Nephron (organoid): Measurements from ENCODE around the gene DHX40.
"Not testable (repeated sequence)": the region's sequence is repeated elsewhere in the genome, so short reads cannot be mapped to it uniquely, and the experiment has no call there.

Experiments
- H3K27ac Mint-ChIP-seq, 3 experiments: 2 replicates each; pipeline ENCODE4 v1.8.0; 2020; ENCODE audit warnings: mixed read lengths in 3 of 3, mild to moderate bottlenecking in 2 of 3, moderate library complexity in 1 of 3
- H3K27me3 Mint-ChIP-seq: 2 replicates; pipeline ENCODE4 v1.8.0; 2021; ENCODE audit warnings: low read depth, mild to moderate bottlenecking, moderate library complexity, mixed read lengths
- H3K36me3 Mint-ChIP-seq: 2 replicates; pipeline ENCODE4 v1.8.0; 2020; ENCODE audit warnings: low read depth, mixed read lengths
- H3K4me1 Mint-ChIP-seq: 2 replicates; pipeline ENCODE4 v1.8.0; 2020; ENCODE audit warnings: mixed read lengths
- H3K4me3 Mint-ChIP-seq, 3 experiments: 2 replicates each; pipeline ENCODE4 v1.8.0; 2020; ENCODE audit warnings: mild to moderate bottlenecking in 3 of 3, mixed read lengths in 3 of 3, moderate library complexity in 2 of 3
- H3K9me3 Mint-ChIP-seq: 2 replicates; pipeline ENCODE4 v1.8.0; 2020; ENCODE audit warnings: mixed read lengths
- TF ChIP-seq, protein P1 (sequence below), 3 experiments: fragments of 200-600 bp; sonication (generic); IDR thresholded peaks; one replicate each; pipeline ENCODE4 v1.5.0; 2021; ENCODE audit warnings: antibody characterized with exemption in 3 of 3; ENCODE audit not compliant: unreplicated experiment in 3 of 3

Gene DHX40

DNA sequence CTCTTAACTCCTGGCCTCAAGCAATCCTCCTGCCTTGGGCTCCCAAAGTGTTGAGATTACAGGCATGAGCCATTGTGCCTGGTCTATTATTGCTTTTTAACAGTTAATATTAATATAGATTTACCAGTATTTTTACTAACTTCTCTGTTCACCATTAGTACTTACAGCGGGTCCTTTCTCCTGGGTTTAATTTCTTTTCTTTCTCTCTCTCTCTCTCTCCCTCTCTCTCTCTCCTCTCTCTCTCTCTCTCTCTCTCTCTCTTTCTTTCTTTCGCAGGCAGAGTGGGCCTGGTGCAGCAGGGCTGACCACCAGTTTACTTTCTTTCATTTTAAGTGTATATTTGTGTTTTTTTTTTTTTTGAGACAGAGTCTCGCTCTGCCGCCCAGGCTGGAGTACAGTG lies 14.7 kb upstream of the DHX40 start:
- no peak overlapping the region for H3K27ac Mint-ChIP-seq
- H3K36me3 Mint-ChIP-seq = no peaks in the 10 kb centered on the region
- TF ChIP-seq, protein P1, sequence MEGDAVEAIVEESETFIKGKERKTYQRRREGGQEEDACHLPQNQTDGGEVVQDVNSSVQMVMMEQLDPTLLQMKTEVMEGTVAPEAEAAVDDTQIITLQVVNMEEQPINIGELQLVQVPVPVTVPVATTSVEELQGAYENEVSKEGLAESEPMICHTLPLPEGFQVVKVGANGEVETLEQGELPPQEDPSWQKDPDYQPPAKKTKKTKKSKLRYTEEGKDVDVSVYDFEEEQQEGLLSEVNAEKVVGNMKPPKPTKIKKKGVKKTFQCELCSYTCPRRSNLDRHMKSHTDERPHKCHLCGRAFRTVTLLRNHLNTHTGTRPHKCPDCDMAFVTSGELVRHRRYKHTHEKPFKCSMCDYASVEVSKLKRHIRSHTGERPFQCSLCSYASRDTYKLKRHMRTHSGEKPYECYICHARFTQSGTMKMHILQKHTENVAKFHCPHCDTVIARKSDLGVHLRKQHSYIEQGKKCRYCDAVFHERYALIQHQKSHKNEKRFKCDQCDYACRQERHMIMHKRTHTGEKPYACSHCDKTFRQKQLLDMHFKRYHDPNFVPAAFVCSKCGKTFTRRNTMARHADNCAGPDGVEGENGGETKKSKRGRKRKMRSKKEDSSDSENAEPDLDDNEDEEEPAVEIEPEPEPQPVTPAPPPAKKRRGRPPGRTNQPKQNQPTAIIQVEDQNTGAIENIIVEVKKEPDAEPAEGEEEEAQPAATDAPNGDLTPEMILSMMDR (IDR thresholded peaks at IDR 0.05; ENCODE audit: unreplicated experiment in 3 of 3) = no peak
- H3K9me3 Mint-ChIP-seq = no peaks in the 10 kb centered on the region
- peaks cover 7% of the 10 kb centered on the region for H3K4me1 Mint-ChIP-seq
- peaks cover 4% of the 10 kb centered on the region for H3K27me3 Mint-ChIP-seq
- no peak overlapping the region for H3K4me3 Mint-ChIP-seq

DNA sequence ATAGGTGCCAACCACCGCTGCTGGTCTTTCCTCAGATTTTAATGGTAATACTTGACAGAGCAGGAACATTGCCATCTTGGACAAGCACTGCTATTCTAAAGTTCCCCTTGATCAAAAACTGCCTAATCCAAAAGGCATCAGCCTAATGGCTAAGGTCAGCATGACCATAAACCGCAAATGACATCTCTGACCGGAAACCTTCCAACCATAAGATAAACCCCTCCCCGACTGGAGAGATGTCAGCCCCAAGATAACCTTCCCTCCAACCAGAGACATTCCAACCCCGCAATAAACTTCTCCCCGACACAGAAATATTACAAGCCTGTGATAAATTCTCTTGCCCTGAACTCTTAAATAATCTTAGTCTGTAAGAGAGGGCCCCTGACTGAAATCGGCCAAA lies 7.4 kb upstream of the DHX40 start:
- no peaks in the 10 kb centered on the region for H3K36me3 Mint-ChIP-seq
- no peak overlapping the region for H3K27ac Mint-ChIP-seq

DNA sequence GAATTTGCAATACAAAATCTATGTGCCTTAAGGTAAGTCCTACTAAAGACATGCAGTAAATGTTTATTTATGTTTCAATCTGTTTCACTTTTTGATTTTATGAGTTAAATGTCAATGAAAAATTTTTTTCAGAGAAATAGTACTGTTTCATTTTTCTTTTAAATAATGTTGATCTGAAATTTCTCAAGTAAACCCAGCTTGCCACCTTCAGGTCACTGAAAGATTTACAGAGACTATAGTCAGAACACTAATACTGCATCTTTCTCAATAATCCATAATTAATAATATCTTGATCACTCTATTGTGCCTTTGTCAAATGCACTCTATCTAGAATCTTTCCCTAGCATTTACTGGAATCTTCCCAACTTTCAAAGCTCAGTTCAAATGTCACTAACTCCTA lies 6.5 kb upstream of the DHX40 start:
- Mint-ChIP-seq H3K9me3 (no peaks in the 10 kb centered on the region), H3K36me3 (no peaks in the 10 kb centered on the region), H3K27me3 (peaks cover 14% of the 10 kb centered on the region), H3K4me1 (no peaks in the 10 kb centered on the region), H3K4me3 (no peak overlapping the region), H3K27ac (no peak overlapping the region)
- TF ChIP-seq, protein P1 (IDR thresholded peaks at IDR 0.05; ENCODE audit: unreplicated experiment in 3 of 3) = peak; percentile 46 to 47 (median 47)

More for the DNA sequence above, 7.4 kb upstream of the DHX40 start:
- H3K4me1 Mint-ChIP-seq = no peaks in the 10 kb centered on the region
- H3K4me3 Mint-ChIP-seq = no peak overlapping the region
- TF ChIP-seq, protein P1 (IDR thresholded peaks at IDR 0.05; ENCODE audit: unreplicated experiment in 3 of 3) = no peak
- peaks cover 14% of the 10 kb centered on the region for H3K27me3 Mint-ChIP-seq
- H3K9me3 Mint-ChIP-seq = no peaks in the 10 kb centered on the region

DNA sequence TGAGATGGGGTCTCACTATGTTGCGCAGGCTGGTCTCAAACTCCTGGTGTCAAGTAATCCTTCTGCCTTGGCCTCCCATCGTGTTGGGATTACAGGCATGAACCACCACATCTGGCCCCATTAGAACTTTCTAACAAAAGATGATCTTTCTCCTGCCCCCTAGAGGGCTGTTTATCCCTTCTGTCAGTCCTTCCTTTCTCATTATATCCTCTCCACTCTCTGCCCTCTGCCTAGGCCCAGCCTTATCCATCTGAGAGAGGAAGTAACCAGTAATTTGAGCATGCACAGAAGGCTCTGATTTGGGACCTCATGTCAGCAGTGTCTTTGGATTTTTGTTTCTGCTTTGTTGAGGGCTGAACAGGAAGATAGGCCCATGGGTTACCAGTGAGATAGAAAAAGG lies 4.4 kb upstream of the DHX40 start:
- Mint-ChIP-seq H3K9me3 (no peaks in the 10 kb centered on the region), H3K4me1 (peaks cover 8% of the 10 kb centered on the region), H3K27ac (no peak overlapping the region), H3K27me3 (peaks cover 18% of the 10 kb centered on the region), H3K4me3 (no peak overlapping the region), H3K36me3 (peaks cover 4% of the 10 kb centered on the region)
- TF ChIP-seq, protein P1 (IDR thresholded peaks at IDR 0.05; ENCODE audit: unreplicated experiment in 3 of 3) = no peak

DNA sequence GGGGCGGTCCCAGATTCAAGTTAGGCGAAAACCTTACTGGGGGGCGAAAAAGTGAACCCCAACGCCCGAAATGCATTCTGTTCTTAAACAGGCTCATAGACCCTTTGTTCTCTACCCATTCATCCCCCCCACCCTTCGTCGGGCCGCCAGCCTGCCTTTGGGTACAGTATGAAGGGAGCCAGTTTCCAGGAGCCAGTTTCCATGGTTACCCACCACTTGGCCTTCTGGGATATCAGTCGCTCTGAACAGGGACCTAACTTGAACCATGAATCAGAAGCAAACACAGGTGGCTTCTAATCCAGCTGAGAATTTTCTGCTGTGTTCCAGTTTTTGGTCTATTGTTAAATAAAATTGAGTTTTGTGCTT lies 532 bp downstream of the DHX40 start:
- H3K4me3 Mint-ChIP-seq = peak overlapping the region; percentile 98 to 100 (median 99)
- peaks cover 22% of the 10 kb centered on the region for H3K4me1 Mint-ChIP-seq
- no peaks in the 10 kb centered on the region for H3K9me3 Mint-ChIP-seq
- H3K27ac Mint-ChIP-seq = peak overlapping the region; percentile 76 to 95 (median 92)
- H3K27me3 Mint-ChIP-seq = peaks cover 8% of the 10 kb centered on the region
- peaks cover 11% of the 10 kb centered on the region for H3K36me3 Mint-ChIP-seq
- TF ChIP-seq, protein P1 (IDR thresholded peaks at IDR 0.05; ENCODE audit: unreplicated experiment in 3 of 3) = no peak

DNA sequence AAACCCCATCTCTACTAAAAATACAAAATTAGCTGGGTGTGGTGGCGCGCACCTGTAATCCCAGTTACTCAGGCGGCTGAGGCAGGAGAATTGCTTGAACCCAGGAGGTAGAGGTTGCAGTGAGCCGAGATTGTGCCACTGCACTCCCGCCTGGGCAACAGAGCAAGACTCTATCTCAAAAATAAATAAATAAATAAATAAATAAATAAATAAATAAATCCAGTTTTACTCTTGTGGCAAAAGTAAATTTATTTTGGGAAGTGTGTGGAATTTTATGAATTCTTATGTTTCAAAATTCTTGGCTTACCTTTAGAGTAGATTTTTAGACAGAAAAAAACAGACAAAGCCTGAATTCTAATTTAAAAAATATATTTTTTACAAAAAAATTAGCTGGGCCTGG lies 3.7 kb downstream of the DHX40 start:
- H3K27me3 Mint-ChIP-seq, H3K4me3 Mint-ChIP-seq: not testable (repeated sequence)
- H3K36me3 Mint-ChIP-seq = peaks cover 27% of the 10 kb centered on the region

More for the DNA sequence above, 3.7 kb downstream of the DHX40 start:
- H3K9me3 Mint-ChIP-seq, H3K27ac Mint-ChIP-seq: not testable (repeated sequence)
- H3K4me1 Mint-ChIP-seq = peaks cover 22% of the 10 kb centered on the region
